A549 (cell line): Measurements from ENCODE around the gene MAMSTR. TPM values are rescaled to one million over a fixed set of nuclear protein-coding genes. Genes with fewer than 3 reads are reported as not detected.
A peak's percentile ranks its signal among the peaks of the same experiment; 100 is the strongest.

Experiments used
- ATAC-seq, 2 experiments: fragments of 200-7000 bp in 1 of 2; fragments of >200 bp in 1 of 2; cut with Nextera tagmentation in 1 of 2; cut with Tn5 transposase in 1 of 2; 3 replicates each; pipeline versions ENCODE4 v1.8.0 to v1.9.1; 2018 to 2020; ENCODE audit warnings: mild to moderate bottlenecking in 1 of 2, moderate library complexity in 1 of 2
- CTCF ChIA-PET: fragments of 300-600 bp; sonication (Branson Sonifier 250); formaldehyde crosslinking; extraction: SDS; loops from one replicate; lab custom pipeline; 2021; ENCODE audit warnings: antibody characterized with exemption, inconsistent platforms; lab: Yijun Ruan, JAX
- POLR2A ChIA-PET: fragments of 350-600 bp; formaldehyde crosslinking; extraction: SDS; loops from one replicate; lab custom pipeline; 2021; ENCODE audit warnings: antibody characterized with exemption, inconsistent platforms; lab: Yijun Ruan, JAX
- DNase-seq, 2 experiments: peaks; one replicate each; pipeline versions ENCODE4 v3.0.0 to v3.0.0-alpha.2; 2011 to 2016; ENCODE audit warnings: low read depth in 1 of 2, low spot score in 1 of 2
- FAIRE-seq: peaks from 2 replicates; lab custom pipeline; 2011; peaks lifted over from hg19 to GRCh38; lab: Jason Lieb, UNC
- H3K27ac ChIP-seq, 2 experiments: fragments of >200 bp; sonication (Bioruptor Twin); formaldehyde crosslinking; 3 replicates each; pipeline ENCODE4 v1.5.1; 2016 to 2017
- H3K4me1 ChIP-seq: fragments of >200 bp; sonication (Bioruptor Twin); formaldehyde crosslinking; 3 replicates; pipeline ENCODE4 v1.6.1; 2016
- H3K4me2 ChIP-seq: fragments of >200 bp; sonication (Bioruptor Twin); formaldehyde crosslinking; 3 replicates; pipeline ENCODE4 v1.6.1; 2016
- H3K4me3 ChIP-seq: fragments of >200 bp; sonication (Bioruptor Twin); formaldehyde crosslinking; 3 replicates; pipeline ENCODE4 v1.5.1; 2016
- H3K9me3 ChIP-seq: fragments of >200 bp; sonication (Bioruptor Twin); formaldehyde crosslinking; 3 replicates; pipeline ENCODE4 v1.6.1; 2016
- CHD2 ChIP-seq: fragments of 150-350 bp; IDR thresholded peaks from 2 replicates; pipeline ENCODE4 v1.6.1; 2014; ENCODE audit warnings: low read length; ENCODE audit not compliant: partially characterized antibody
- EHF ChIP-seq: fragments of 250-450 bp; sonication (Bioruptor Pico); IDR thresholded peaks from 2 replicates; pipeline ENCODE4 v1.5.0; 2020; ENCODE audit warnings: mild to moderate bottlenecking
- EHMT2 ChIP-seq: fragments of 200-600 bp; sonication (generic); IDR thresholded peaks from 2 replicates; pipeline ENCODE4 v1.6.1; 2016; ENCODE audit warnings: antibody characterized with exemption, low read depth, mild to moderate bottlenecking, moderate library complexity
- EP300 ChIP-seq, 2 experiments: fragments of >200 bp; sonication (Bioruptor Twin); formaldehyde crosslinking; IDR thresholded peaks; 2 replicates in 1 of 2; 3 replicates in 1 of 2; pipeline ENCODE4 v1.6.1; 2016 to 2017
- FOSB ChIP-seq: fragments of 250-450 bp; sonication (Bioruptor Pico); IDR thresholded peaks from 2 replicates; pipeline ENCODE4 v1.5.0; 2020; ENCODE audit warnings: mild to moderate bottlenecking, moderate library complexity
- FOSL2 ChIP-seq, 2 experiments: fragments of 450-650 bp in 1 of 2; fragments of >200 bp in 1 of 2; sonication (Bioruptor Twin) in 1 of 2; formaldehyde crosslinking; IDR thresholded peaks; 2 replicates each; pipeline versions ENCODE4 v1.5.0 to v1.6.1; 2016 to 2020; ENCODE audit warnings: mild to moderate bottlenecking in 1 of 2, moderate library complexity in 1 of 2
- HDAC2 ChIP-seq: fragments of 200-600 bp; sonication (generic); IDR thresholded peaks from 2 replicates; pipeline ENCODE4 v1.6.1; 2016
- HOXB13 ChIP-seq: fragments of 250-450 bp; sonication (Bioruptor Pico); IDR thresholded peaks from 2 replicates; pipeline ENCODE4 v1.5.0; 2020; ENCODE audit warnings: low read depth, mild to moderate bottlenecking, moderate library complexity
- KDM1A ChIP-seq: fragments of 200-600 bp; sonication (generic); IDR thresholded peaks from 2 replicates; pipeline ENCODE4 v1.6.1; 2016; ENCODE audit warnings: low read depth, mild to moderate bottlenecking
- MAFK ChIP-seq: fragments of 450-650 bp; IDR thresholded peaks from 2 replicates; pipeline ENCODE4 v1.6.1; 2014; ENCODE audit not compliant: partially characterized antibody
- MAZ ChIP-seq: fragments of 150-350 bp; IDR thresholded peaks from 2 replicates; pipeline ENCODE4 v1.6.1; 2014; ENCODE audit warnings: antibody characterized with exemption, low read depth, low read length, borderline replicate concordance
- NPAS2 ChIP-seq: fragments of 250-450 bp; sonication (Bioruptor Pico); IDR thresholded peaks from 2 replicates; pipeline ENCODE4 v1.8.0; 2022; ENCODE audit warnings: mild to moderate bottlenecking, moderate library complexity, borderline replicate concordance
- SMC3 ChIP-seq: fragments of >200 bp; sonication (Bioruptor Twin); formaldehyde crosslinking; IDR thresholded peaks from 3 replicates; pipeline ENCODE4 v1.6.1; 2018; ENCODE audit warnings: inconsistent platforms
- USF2 ChIP-seq: fragments of 450-650 bp; IDR thresholded peaks from 2 replicates; pipeline ENCODE4 v1.6.1; 2014; ENCODE audit warnings: antibody characterized with exemption
- ZSCAN20 ChIP-seq: fragments of 250-450 bp; sonication (Bioruptor Pico); IDR thresholded peaks from 2 replicates; pipeline ENCODE4 v1.8.0; 2022; ENCODE audit warnings: mild to moderate bottlenecking, moderate library complexity
- WGBS: methylation state at CpG from one replicate; pipeline ENCODE4 v1.1.6; 2017; ENCODE audit errors: missing lambda C conversion rate; 5-methylcytosine and 5-hydroxymethylcytosine counted together
- polyA plus RNA-seq, 4 experiments: library from polyadenylated mRNA; depleted of rRNA in 3 of 4; stranded (reverse); fragments of >200 nt; fragmentation: RNase III in 1 of 4; extraction: RNeasy Plus Mini Kit Qiagen cat#74134 plus additional on column Dnase treatment in 1 of 4; gene quantifications; 2 replicates in 3 of 4; 3 replicates in 1 of 4; pipeline ENCODE4 v1.2.3, GENCODE V29; 2011 to 2017
- TF ChIP-seq, protein P1 (sequence below): fragments of 250-450 bp; sonication (Bioruptor Pico); IDR thresholded peaks from 2 replicates; pipeline ENCODE4 v1.5.0; 2021; ENCODE audit warnings: mild to moderate bottlenecking, moderate library complexity, borderline replicate concordance
- TF ChIP-seq, protein P2 (sequence below): fragments of >200 bp; sonication (Bioruptor Twin); formaldehyde crosslinking; IDR thresholded peaks from 3 replicates; pipeline ENCODE4 v1.5.1; 2016
- TF ChIP-seq, protein P3 (sequence below): fragments of >200 bp; sonication (Bioruptor Twin); formaldehyde crosslinking; IDR thresholded peaks from 2 replicates; pipeline ENCODE4 v1.6.1; 2016
- TF ChIP-seq, protein P4 (sequence below): IDR thresholded peaks from 2 replicates; pipeline ENCODE4 v1.6.1; 2012
- TF ChIP-seq, protein P5 (sequence below): fragments of >200 bp; sonication (Bioruptor Twin); formaldehyde crosslinking; IDR thresholded peaks from 3 replicates; pipeline ENCODE4 v1.6.1; 2016

The MAMSTR gene
- polyA plus RNA-seq, 2 of the 4 experiments (the other 2 are of a cell fraction) = 0.44 to 0.52 TPM

DNA sequence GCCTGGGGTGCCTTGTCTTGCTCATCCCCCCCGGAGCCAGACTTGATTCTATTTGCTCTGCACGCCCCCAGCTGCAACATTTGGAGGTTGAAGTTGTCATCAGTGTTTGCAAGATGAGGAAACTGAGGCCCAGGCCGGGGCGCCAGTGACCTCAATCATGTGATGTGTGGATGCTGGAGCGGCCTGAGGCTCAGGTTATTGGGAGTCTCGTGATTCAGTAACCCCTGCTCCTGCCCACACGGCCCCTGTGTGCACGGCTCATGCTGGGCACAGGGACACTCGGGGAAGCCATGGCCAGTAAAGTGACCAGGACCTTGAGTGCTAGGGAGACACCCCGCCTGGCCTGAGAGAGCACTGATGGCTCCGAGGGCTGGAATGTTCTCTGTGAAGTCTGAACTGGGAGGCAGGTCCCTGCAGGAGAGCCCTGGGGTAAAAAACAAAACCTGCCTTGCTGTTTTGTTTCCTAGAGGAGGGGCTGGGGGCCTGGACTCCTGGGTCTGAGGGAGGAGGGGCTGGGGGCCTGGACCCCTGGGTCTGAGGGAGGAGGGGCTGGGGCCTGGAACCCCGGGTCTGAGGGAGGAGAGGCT is 37.7 kb upstream of the MAMSTR start:
- no peak overlapping the region for H3K4me2 ChIP-seq
- FAIRE-seq = no peak

GRCh38 chr19:48756686-48757085 is 37.2 kb upstream of the MAMSTR start:
- no peak overlapping the region for H3K4me3 ChIP-seq
- ChIA-PET POLR2A (no interaction called here), CTCF (interaction anchor here (1.6 kb wide), 2 partner anchors 17 to 82 kb away, joined by 3 to 5 read pairs; no protein-coding TSS in a partner anchor)
- 53% methylated on average over 9 of the region's 9 CpGs for WGBS
- H3K9me3 ChIP-seq = no peaks in the 10 kb centered on the region
- DNase-seq (no peak), ATAC-seq (no peak), FAIRE-seq (no peak)
- peaks cover 37% of the 10 kb centered on the region for H3K4me1 ChIP-seq
- H3K27ac ChIP-seq = peak overlapping the region; percentile 85; a peak in 5 of 6 replicates
- H3K4me2 ChIP-seq = no peak overlapping the region
- TF ChIP-seq EHMT2 = no peak

More for the DNA sequence above, 37.7 kb upstream of the MAMSTR start:
- H3K27ac ChIP-seq = peak overlapping the region in 1 of 2 experiments; percentile 85; a peak in 2 of 6 replicates
- WGBS = 67% methylated on average over 11 of the region's 12 CpGs
- H3K9me3 ChIP-seq = no peaks in the 10 kb centered on the region
- no peak for ATAC-seq
- TF ChIP-seq NPAS2 (no peak), CHD2 (no peak), MAZ (no peak), ZSCAN20 (CRISPR knock-in tag) (no peak), KDM1A (no peak), FOSB (no peak), SMC3 (no peak), EHF (CRISPR knock-in tag) (no peak), EP300 (IDR thresholded peaks at IDR 0.05) (no peak), USF2 (no peak), HOXB13 (CRISPR knock-in tag) (no peak), HDAC2 (no peak), FOSL2 (IDR thresholded peaks at IDR 0.05) (no peak), FOSL2 (CRISPR knock-in tag; IDR thresholded peaks at IDR 0.05) (no peak), MAFK (no peak)
- TF ChIP-seq, protein P1, sequence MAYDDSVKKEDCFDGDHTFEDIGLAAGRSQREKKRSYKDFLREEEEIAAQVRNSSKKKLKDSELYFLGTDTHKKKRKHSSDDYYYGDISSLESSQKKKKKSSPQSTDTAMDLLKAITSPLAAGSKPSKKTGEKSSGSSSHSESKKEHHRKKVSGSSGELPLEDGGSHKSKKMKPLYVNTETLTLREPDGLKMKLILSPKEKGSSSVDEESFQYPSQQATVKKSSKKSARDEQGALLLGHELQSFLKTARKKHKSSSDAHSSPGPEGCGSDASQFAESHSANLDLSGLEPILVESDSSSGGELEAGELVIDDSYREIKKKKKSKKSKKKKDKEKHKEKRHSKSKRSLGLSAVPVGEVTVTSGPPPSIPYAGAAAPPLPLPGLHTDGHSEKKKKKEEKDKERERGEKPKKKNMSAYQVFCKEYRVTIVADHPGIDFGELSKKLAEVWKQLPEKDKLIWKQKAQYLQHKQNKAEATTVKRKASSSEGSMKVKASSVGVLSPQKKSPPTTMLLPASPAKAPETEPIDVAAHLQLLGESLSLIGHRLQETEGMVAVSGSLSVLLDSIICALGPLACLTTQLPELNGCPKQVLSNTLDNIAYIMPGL (CRISPR knock-in tag) = no peak
- TF ChIP-seq, protein P2, sequence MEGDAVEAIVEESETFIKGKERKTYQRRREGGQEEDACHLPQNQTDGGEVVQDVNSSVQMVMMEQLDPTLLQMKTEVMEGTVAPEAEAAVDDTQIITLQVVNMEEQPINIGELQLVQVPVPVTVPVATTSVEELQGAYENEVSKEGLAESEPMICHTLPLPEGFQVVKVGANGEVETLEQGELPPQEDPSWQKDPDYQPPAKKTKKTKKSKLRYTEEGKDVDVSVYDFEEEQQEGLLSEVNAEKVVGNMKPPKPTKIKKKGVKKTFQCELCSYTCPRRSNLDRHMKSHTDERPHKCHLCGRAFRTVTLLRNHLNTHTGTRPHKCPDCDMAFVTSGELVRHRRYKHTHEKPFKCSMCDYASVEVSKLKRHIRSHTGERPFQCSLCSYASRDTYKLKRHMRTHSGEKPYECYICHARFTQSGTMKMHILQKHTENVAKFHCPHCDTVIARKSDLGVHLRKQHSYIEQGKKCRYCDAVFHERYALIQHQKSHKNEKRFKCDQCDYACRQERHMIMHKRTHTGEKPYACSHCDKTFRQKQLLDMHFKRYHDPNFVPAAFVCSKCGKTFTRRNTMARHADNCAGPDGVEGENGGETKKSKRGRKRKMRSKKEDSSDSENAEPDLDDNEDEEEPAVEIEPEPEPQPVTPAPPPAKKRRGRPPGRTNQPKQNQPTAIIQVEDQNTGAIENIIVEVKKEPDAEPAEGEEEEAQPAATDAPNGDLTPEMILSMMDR = no peak
- TF ChIP-seq, protein P3, sequence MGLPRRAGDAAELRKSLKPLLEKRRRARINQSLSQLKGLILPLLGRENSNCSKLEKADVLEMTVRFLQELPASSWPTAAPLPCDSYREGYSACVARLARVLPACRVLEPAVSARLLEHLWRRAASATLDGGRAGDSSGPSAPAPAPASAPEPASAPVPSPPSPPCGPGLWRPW = no peak
- TF ChIP-seq, protein P4, sequence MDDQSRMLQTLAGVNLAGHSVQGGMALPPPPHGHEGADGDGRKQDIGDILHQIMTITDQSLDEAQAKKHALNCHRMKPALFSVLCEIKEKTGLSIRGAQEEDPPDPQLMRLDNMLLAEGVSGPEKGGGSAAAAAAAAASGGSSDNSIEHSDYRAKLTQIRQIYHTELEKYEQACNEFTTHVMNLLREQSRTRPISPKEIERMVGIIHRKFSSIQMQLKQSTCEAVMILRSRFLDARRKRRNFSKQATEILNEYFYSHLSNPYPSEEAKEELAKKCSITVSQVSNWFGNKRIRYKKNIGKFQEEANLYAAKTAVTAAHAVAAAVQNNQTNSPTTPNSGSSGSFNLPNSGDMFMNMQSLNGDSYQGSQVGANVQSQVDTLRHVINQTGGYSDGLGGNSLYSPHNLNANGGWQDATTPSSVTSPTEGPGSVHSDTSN = no peak
- TF ChIP-seq, protein P5, sequence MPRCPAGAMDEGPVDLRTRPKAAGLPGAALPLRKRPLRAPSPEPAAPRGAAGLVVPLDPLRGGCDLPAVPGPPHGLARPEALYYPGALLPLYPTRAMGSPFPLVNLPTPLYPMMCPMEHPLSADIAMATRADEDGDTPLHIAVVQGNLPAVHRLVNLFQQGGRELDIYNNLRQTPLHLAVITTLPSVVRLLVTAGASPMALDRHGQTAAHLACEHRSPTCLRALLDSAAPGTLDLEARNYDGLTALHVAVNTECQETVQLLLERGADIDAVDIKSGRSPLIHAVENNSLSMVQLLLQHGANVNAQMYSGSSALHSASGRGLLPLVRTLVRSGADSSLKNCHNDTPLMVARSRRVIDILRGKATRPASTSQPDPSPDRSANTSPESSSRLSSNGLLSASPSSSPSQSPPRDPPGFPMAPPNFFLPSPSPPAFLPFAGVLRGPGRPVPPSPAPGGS = no peak
- TF ChIP-seq, all 56 proteins: peak for 0
- Histone ChIP-seq H3K4me3 (no peak overlapping the region), H3K4me1 (peaks cover 35% of the 10 kb centered on the region)
- ChIA-PET CTCF (interaction anchor here (1.6 to 4.3 kb wide), 3 partner anchors 18 to 82 kb away, joined by 3 to 24 read pairs (median 5); no protein-coding TSS in a partner anchor), POLR2A (no interaction called here)
- DNase-seq = no peak
